Measurements from ENCODE around the gene ADAD2.
"Not testable (repeated sequence)": the region's sequence is repeated elsewhere in the genome, so short reads cannot be mapped to it uniquely, and the experiment has no call there.

ADAD2 gene

GRCh38 chr16:84196727-84197394 lies 5.9 kb downstream of the ADAD2 start:
- no peak for DNase-seq (ENCODE audit: low read depth)

GRCh38 chr16:84197466-84198128 lies 6.6 kb downstream of the ADAD2 start:
- no peak for DNase-seq (ENCODE audit: low read depth)

- DNase-seq (ENCODE audit: low read depth): no peak
These were observed 7.4 kb downstream of the ADAD2 start for GRCh38 chr16:84198401-84198800.

- DNase-seq (ENCODE audit: low read depth): no peak
These were observed 8.1 kb downstream of the ADAD2 start for GRCh38 chr16:84199097-84199496.

GRCh38 chr16:84199861-84200260 lies 8.9 kb downstream of the ADAD2 start:
- no peak for DNase-seq (ENCODE audit: low read depth)

- DNase-seq (ENCODE audit: low read depth): not testable (repeated sequence)
These were observed 13.6 kb downstream of the ADAD2 start for GRCh38 chr16:84204551-84204950.

GRCh38 chr16:84205123-84205522 lies 14.2 kb downstream of the ADAD2 start:
- DNase-seq (ENCODE audit: low read depth): not testable (repeated sequence)

GRCh38 chr16:84205976-84206691 lies 15.2 kb downstream of the ADAD2 start:
- no peak for DNase-seq (ENCODE audit: low read depth)

- no peak for DNase-seq (ENCODE audit: low read depth)
These were observed 16.3 kb downstream of the ADAD2 start for GRCh38 chr16:84207251-84207650.

- DNase-seq (ENCODE audit: low read depth): no peak
These were observed 16.9 kb downstream of the ADAD2 start for GRCh38 chr16:84207879-84208278.

- no peak for DNase-seq (ENCODE audit: low read depth)
These were observed 19.0 kb downstream of the ADAD2 start for GRCh38 chr16:84209989-84210388.

GRCh38 chr16:84212154-84212553 lies 21.2 kb downstream of the ADAD2 start:
- no peak for DNase-seq (ENCODE audit: low read depth)

- no peak for DNase-seq (ENCODE audit: low read depth)
These were observed 21.7 kb downstream of the ADAD2 start for GRCh38 chr16:84212631-84213030.

GRCh38 chr16:84214451-84215066 lies 23.6 kb downstream of the ADAD2 start:
- no peak for DNase-seq (ENCODE audit: low read depth)

GRCh38 chr16:84215531-84215930 lies 24.6 kb downstream of the ADAD2 start:
- DNase-seq (ENCODE audit: low read depth): no peak

GRCh38 chr16:84216144-84216543 lies 25.2 kb downstream of the ADAD2 start:
- DNase-seq (ENCODE audit: low read depth): not testable (repeated sequence)

GRCh38 chr16:84218176-84218823 lies 27.3 kb downstream of the ADAD2 start:
- DNase-seq (ENCODE audit: low read depth): no peak

GRCh38 chr16:84218956-84219355 lies 28.0 kb downstream of the ADAD2 start:
- DNase-seq (ENCODE audit: low read depth): no peak

- no peak for DNase-seq (ENCODE audit: low read depth)
These were observed 29.9 kb downstream of the ADAD2 start for GRCh38 chr16:84220851-84221250.

- no peak for DNase-seq (ENCODE audit: low read depth)
These were observed 32.5 kb downstream of the ADAD2 start for GRCh38 chr16:84223456-84223855.

- DNase-seq (ENCODE audit: low read depth): no peak
These were observed 33.6 kb downstream of the ADAD2 start for GRCh38 chr16:84224554-84224953.

GRCh38 chr16:84225126-84225525 lies 34.2 kb downstream of the ADAD2 start:
- DNase-seq (ENCODE audit: low read depth): no peak
